Upper lobe of right lung (tissue), 1 donor: ENCODE measurements around the gene STAT5B. TPM values are rescaled to one million over a fixed set of nuclear protein-coding genes. Genes with fewer than 3 reads are reported as not detected.

Experiments
- ATAC-seq: fragments of 200-7000 bp; cut with Tn5 transposase; one replicate; pipeline ENCODE4 v1.9.1; 2020; ENCODE audit warnings: mild to moderate bottlenecking, moderate library complexity
- DNase-seq: peaks from one replicate; pipeline ENCODE4 v3.0.0-alpha.2; 2020
- H3K27ac ChIP-seq: fragments of 200-600 bp; one replicate; pipeline ENCODE4 v1.8.0; 2022
- H3K27me3 ChIP-seq: fragments of 200-600 bp; one replicate; pipeline ENCODE4 v1.8.0; 2022; ENCODE audit warnings: mild to moderate bottlenecking
- H3K36me3 ChIP-seq: fragments of 200-600 bp; one replicate; pipeline ENCODE4 v1.8.0; 2022
- H3K4me1 ChIP-seq: fragments of 200-600 bp; one replicate; pipeline ENCODE4 v1.8.0; 2022
- H3K4me3 ChIP-seq: fragments of 200-600 bp; one replicate; pipeline ENCODE4 v1.8.0; 2022; ENCODE audit warnings: mild to moderate bottlenecking
- H3K9me3 ChIP-seq: fragments of 200-600 bp; one replicate; pipeline ENCODE4 v1.8.0; 2022
- intact Hi-C: fragments of 100-400 bp; cut with DNase I; formaldehyde crosslinking; loops from one replicate; pipeline ENCODE4 v1.11.0; 2022
- total RNA-seq: library from RNA; stranded (reverse); fragmentation: NEBNext Ultra II Directional; extraction: Animal tissue kit (Norgen Biotek cat#: 25700); gene quantifications from one replicate; pipeline ENCODE4 v1.2.1, GENCODE V29; 2021
- TF ChIP-seq, protein P1 (sequence below): fragments of 200-600 bp; IDR thresholded peaks from one replicate; pipeline ENCODE4 v1.8.0; 2022; ENCODE audit warnings: antibody characterized with exemption
- donor health status: DM: no; HTN: yes; CAD: no; lungs with severe emphysema.

The STAT5B gene
- total RNA-seq, 1 donor from 2014 or later = 71.0 TPM

DNA sequence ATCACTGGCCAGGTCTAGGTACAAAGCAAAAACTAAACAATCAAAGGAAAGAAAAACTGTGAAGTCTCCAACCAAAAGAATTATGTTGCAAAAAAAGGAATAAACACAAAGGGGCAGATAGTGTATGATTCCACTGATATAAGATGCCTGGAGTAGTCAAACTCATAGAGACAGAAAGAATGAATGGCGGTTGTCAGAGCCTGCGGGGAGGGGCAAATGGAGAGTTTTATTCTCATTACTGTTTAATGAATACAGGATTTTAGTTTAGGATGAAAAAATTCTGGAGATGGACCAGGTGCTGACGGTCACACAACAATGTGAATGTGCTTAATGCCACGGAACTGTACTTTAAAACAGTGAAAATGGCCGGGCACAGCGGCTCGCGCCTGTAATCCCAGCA, 20.7 kb downstream of the STAT5B start:
- Histone ChIP-seq H3K9me3 (no peaks in the 10 kb centered on the region), H3K36me3 (no peaks in the 10 kb centered on the region), H3K27ac (no peak overlapping the region), H3K27me3 (no peaks in the 10 kb centered on the region), H3K4me1 (peaks cover 19% of the 10 kb centered on the region), H3K4me3 (no peak overlapping the region)
- TF ChIP-seq, protein P1, sequence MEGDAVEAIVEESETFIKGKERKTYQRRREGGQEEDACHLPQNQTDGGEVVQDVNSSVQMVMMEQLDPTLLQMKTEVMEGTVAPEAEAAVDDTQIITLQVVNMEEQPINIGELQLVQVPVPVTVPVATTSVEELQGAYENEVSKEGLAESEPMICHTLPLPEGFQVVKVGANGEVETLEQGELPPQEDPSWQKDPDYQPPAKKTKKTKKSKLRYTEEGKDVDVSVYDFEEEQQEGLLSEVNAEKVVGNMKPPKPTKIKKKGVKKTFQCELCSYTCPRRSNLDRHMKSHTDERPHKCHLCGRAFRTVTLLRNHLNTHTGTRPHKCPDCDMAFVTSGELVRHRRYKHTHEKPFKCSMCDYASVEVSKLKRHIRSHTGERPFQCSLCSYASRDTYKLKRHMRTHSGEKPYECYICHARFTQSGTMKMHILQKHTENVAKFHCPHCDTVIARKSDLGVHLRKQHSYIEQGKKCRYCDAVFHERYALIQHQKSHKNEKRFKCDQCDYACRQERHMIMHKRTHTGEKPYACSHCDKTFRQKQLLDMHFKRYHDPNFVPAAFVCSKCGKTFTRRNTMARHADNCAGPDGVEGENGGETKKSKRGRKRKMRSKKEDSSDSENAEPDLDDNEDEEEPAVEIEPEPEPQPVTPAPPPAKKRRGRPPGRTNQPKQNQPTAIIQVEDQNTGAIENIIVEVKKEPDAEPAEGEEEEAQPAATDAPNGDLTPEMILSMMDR = no peak
- intact Hi-C loops = no loop called here
- no peak for ATAC-seq
- no peak for DNase-seq

DNA sequence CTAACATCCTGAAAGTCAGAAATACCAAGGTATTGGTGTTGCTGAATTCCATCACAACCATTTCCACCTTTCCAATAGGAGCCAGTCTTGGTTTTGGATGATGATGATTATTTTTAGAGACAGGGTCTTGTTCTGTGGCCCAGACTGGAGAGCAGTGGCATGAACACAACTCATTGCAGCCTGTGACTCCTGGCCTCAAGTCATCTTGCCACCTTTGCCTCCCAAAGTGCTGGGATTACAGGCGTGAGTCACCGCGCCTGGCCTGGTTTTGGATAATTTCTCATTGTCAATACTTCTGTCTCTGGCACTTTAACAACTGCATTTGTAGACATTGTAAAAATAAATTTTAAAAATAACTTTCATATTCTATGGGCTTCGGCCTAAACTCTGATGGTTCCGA, 22.6 kb downstream of the STAT5B start:
- peaks cover 32% of the 10 kb centered on the region for H3K4me1 ChIP-seq
- H3K4me3 ChIP-seq = no peak overlapping the region
- no peaks in the 10 kb centered on the region for H3K36me3 ChIP-seq
- TF ChIP-seq, protein P1 = no peak
- intact Hi-C loops = no loop called here
- DNase-seq (no peak), ATAC-seq (no peak)
- no peaks in the 10 kb centered on the region for H3K9me3 ChIP-seq
- no peak overlapping the region for H3K27ac ChIP-seq
- H3K27me3 ChIP-seq = no peaks in the 10 kb centered on the region

DNA sequence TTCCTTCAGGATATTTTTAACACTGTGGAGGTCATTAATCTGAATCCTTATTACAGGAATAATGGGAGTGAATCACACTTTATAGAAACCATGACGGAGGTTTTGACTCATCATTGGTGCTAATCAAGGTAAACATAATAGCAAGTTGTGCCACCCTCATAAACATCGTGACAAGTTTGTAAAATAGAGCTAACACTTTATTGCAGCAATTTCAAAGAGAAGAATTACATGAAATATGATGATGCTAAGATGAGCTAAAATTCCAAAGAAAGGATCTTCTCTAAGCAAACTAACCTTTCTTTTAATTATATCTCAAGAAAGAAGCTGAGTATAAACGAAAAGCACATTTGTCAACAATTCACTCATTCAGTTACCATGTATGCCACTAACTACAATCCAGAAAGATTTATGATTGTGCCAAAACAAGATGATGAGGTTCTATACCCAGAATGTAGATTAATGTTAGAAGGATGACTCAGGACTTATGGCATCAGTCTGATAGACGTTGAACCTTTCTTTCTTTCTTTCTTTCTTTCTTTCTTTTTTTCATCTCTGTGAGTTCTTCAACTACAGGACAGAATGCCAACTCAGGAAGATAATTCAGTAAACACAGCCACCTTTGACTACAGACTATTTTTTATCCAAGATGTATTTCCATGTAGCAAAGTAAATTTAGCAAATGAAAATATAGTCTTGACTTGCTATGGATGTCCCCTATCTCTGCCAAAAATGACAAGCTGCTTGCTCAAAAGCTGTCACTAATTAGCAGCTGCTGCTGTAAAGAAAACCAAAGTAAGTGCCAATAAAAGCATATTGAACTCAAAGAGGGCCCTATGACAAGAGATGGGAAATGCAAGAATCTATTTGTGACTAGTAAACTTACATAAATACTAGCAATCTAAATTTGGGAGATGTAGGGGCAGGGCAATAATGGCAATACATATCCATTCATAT, 23.3 kb downstream of the STAT5B start:
- H3K4me1 ChIP-seq = peaks cover 36% of the 10 kb centered on the region
- no peaks in the 10 kb centered on the region for H3K36me3 ChIP-seq
- no peaks in the 10 kb centered on the region for H3K9me3 ChIP-seq
- DNase-seq = no peak
- intact Hi-C loops = no loop called here
- no peak overlapping the region for H3K27ac ChIP-seq
- TF ChIP-seq, protein P1 = no peak
- H3K27me3 ChIP-seq = no peaks in the 10 kb centered on the region
- ATAC-seq = no peak
- H3K4me3 ChIP-seq = no peak overlapping the region

DNA sequence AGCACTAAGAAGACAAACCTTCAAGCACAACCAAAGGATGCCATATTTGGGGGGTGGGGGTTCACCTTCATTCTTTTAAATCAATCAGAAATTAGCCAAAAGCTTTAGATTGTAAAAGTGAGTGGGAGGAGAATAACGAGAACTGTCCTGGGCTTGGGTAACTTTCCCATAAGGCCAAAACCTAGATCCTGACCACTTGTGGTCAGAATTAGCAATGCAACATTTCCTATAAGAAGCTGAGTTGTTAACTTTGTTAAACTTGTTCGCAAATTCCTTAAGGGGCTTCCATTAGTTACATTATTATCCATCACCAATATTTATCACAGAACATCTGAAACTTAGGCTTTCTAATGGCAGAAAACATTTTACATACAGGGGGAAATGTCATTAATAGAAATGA, 25.1 kb downstream of the STAT5B start:
- Histone ChIP-seq H3K4me3 (no peak overlapping the region), H3K36me3 (no peaks in the 10 kb centered on the region), H3K27me3 (no peaks in the 10 kb centered on the region), H3K9me3 (no peaks in the 10 kb centered on the region), H3K4me1 (peaks cover 41% of the 10 kb centered on the region), H3K27ac (peak overlapping the region; percentile 14)
- TF ChIP-seq, protein P1 = peak; percentile 30
- intact Hi-C loops = no loop called here
- ATAC-seq = peak; percentile 64
- DNase-seq = no peak

DNA sequence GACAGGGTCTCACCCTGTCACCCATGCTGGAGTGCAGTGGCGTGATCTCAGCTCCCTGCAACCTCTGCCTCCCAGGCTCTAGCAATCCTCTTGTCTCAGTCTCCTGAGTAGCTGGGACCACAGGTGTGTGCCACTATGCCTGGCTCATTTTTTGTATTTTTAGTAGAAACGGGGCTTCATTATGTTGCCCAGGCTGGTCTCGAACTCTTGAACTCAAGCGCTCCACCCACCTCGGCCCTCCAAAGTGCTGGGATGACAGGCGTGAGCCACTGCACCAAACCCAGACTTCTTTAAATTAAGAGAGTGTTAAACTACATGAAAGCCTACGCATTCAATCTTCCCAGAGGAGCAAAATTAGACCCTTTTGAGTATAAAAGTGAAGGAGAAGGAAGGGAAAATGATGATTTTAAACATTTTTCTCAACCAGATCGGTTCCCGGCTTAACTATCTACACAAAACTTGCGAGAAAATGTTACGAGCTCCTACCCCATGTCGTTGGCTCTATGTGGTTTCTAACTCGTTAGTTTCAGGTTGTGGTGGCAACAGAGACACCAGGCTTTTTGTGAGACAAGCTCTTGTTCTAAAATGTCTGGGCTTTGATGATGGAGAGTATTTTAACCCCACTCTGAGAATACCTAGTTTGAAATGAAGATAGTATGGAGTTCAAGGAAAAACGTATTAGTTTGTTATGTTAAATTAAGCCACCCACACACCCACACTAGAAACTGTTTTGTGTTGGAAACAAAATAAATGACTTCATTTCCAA, 26.3 kb downstream of the STAT5B start:
- ATAC-seq = no peak
- no peaks in the 10 kb centered on the region for H3K9me3 ChIP-seq
- H3K4me1 ChIP-seq = peaks cover 41% of the 10 kb centered on the region

More for the DNA sequence above, 26.3 kb downstream of the STAT5B start:
- H3K36me3 ChIP-seq = no peaks in the 10 kb centered on the region
- TF ChIP-seq, protein P1 = no peak
- no peaks in the 10 kb centered on the region for H3K27me3 ChIP-seq
- intact Hi-C loops = no loop called here
- peak overlapping the region; percentile 95 for H3K27ac ChIP-seq
- DNase-seq = no peak
- H3K4me3 ChIP-seq = no peak overlapping the region
